B cell (primary cell): Measurements from ENCODE around the gene MSH3. TPM values are rescaled to one million over a fixed set of nuclear protein-coding genes. Genes with fewer than 3 reads are reported as not detected.

Experiments used
- ATAC-seq: fragments of 200-7000 bp; cut with Tn5 transposase; one replicate; pipeline ENCODE4 v1.10.0; 2021; ENCODE audit warnings: low read depth, mild to moderate bottlenecking, moderate number of reproducible peaks, moderate library complexity
- CTCF ChIA-PET: fragments of 350-600 bp; sonication (Branson Sonifier 250); formaldehyde crosslinking; loops from one replicate; lab custom pipeline; 2021; ENCODE audit warnings: antibody characterized with exemption, inconsistent platforms; lab: Charles Lee
- POLR2A ChIA-PET: fragments of 350-600 bp; sonication (Branson Sonifier 250); formaldehyde crosslinking; loops from one replicate; lab custom pipeline; 2021; ENCODE audit warnings: antibody characterized with exemption; lab: Charles Lee
- DNase-seq: peaks from one replicate; pipeline ENCODE4 v3.0.0; 2013
- H2AFZ ChIP-seq: 2 replicates; pipeline ENCODE4 v1.6.1; 2012; ENCODE audit warnings: mild to moderate bottlenecking, low read depth, low read length; ENCODE audit not compliant: insufficient read depth, poor library complexity, severe bottlenecking
- H3K27ac ChIP-seq, 2 donors: 1 replicate in 1 of 2; 2 replicates in 1 of 2; pipeline ENCODE4 v1.5.1; 2012 to 2013; ENCODE audit warnings: low read length in 2 of 2, mild to moderate bottlenecking in 2 of 2, moderate library complexity in 1 of 2
- H3K27me3 ChIP-seq, 4 experiments: fragments of 200-600 bp in 1 of 4; sonication (generic) in 1 of 4; replicated peaks in 1 of 4; 1 replicate in 2 of 4; 2 replicates in 2 of 4; pipeline versions ENCODE4 v1.6.1 to v1.7.0; 2013 to 2016; ENCODE audit warnings: low read length in 3 of 4, mild to moderate bottlenecking in 2 of 4, mixed read lengths in 1 of 4, moderate library complexity in 1 of 4; ENCODE audit not compliant: insufficient read depth in 4 of 4, control insufficient read depth in 3 of 4; ENCODE audit errors: control extremely low read depth in 1 of 4
- H3K36me3 ChIP-seq, 2 experiments: replicated peaks in 1 of 2; 1 replicate in 1 of 2; 2 replicates in 1 of 2; pipeline versions ENCODE4 v1.6.1 to v1.7.1; 2013; ENCODE audit warnings: low read length in 1 of 2; ENCODE audit not compliant: insufficient read depth in 2 of 2, control insufficient read depth in 1 of 2; ENCODE audit errors: control extremely low read depth in 1 of 2, extremely low read depth in 1 of 2
- H3K4me1 ChIP-seq, 2 donors: fragments of 200-600 bp in 1 of 2; sonication (generic) in 1 of 2; 1 replicate in 1 of 2; 2 replicates in 1 of 2; pipeline versions ENCODE4 v1.5.1 to v1.6.1; 2013 to 2017; ENCODE audit warnings: low read length in 2 of 2; ENCODE audit not compliant: control insufficient read depth in 2 of 2, insufficient read depth in 2 of 2
- H3K4me2 ChIP-seq: replicated peaks from 2 replicates; pipeline ENCODE3; 2012; ENCODE audit warnings: mild to moderate bottlenecking, low read depth, low read length; ENCODE audit not compliant: poor library complexity, severe bottlenecking
- H3K4me3 ChIP-seq, 5 experiments: fragments of 200-600 bp in 1 of 5; sonication (generic) in 1 of 5; 1 replicate in 3 of 5; 2 replicates in 2 of 5; pipeline versions ENCODE4 v1.5.1 to v1.7.0; 2011 to 2016; ENCODE audit warnings: low read length in 4 of 5, mild to moderate bottlenecking in 4 of 5, low read depth in 2 of 5, control low read depth in 1 of 5, moderate library complexity in 1 of 5; ENCODE audit not compliant: insufficient read depth in 1 of 5; ENCODE audit errors: control extremely low read depth in 1 of 5, extremely low read depth in 1 of 5
- H3K79me2 ChIP-seq: fragments of 200-600 bp; sonication (generic); one replicate; pipeline ENCODE4 v1.6.0; 2016; ENCODE audit warnings: low read length; ENCODE audit not compliant: control insufficient read depth, insufficient read depth
- H3K9ac ChIP-seq: fragments of 200-600 bp; sonication (generic); 2 replicates; pipeline ENCODE4 v1.6.1; 2017; ENCODE audit warnings: mild to moderate bottlenecking, low read length, moderate library complexity
- H3K9me3 ChIP-seq, 3 donors: one replicate each; pipeline versions ENCODE4 v1.6.1 to v1.7.1; 2013; ENCODE audit warnings: low read length in 2 of 3; ENCODE audit not compliant: control insufficient read depth in 2 of 3, insufficient read depth in 1 of 3; ENCODE audit errors: control extremely low read depth in 1 of 3
- H4K20me1 ChIP-seq: 2 replicates; pipeline ENCODE4 v1.6.0; 2012; ENCODE audit warnings: mild to moderate bottlenecking, low read length; ENCODE audit not compliant: insufficient read depth, control insufficient read depth, poor library complexity, severe bottlenecking
- H3K27ac Mint-ChIP-seq: one replicate; pipeline ENCODE4 v1.8.0; 2021; ENCODE audit warnings: mixed read lengths
- H3K27me3 Mint-ChIP-seq: one replicate; pipeline ENCODE4 v1.8.0; 2021; ENCODE audit warnings: mixed read lengths
- H3K4me1 Mint-ChIP-seq: one replicate; pipeline ENCODE4 v1.8.0; 2021; ENCODE audit warnings: mixed read lengths
- H3K4me3 Mint-ChIP-seq: one replicate; pipeline ENCODE4 v1.8.0; 2021; ENCODE audit warnings: mixed read lengths
- H3K9me3 Mint-ChIP-seq: one replicate; pipeline ENCODE4 v1.8.0; 2022; ENCODE audit warnings: mixed read lengths; ENCODE audit not compliant: insufficient read depth
- CTCF ChIP-seq: fragments of 200-600 bp; IDR thresholded peaks from one replicate; pipeline ENCODE4 v1.8.0; 2022; ENCODE audit warnings: antibody characterized with exemption, mild to moderate bottlenecking
- EZH2 ChIP-seq: IDR thresholded peaks from 2 replicates; pipeline ENCODE4 v1.6.1; 2012; ENCODE audit warnings: borderline replicate concordance, low read depth, mild to moderate bottlenecking, moderate library complexity, low read length; ENCODE audit not compliant: insufficient read depth, poor library complexity, severe bottlenecking
- WGBS: methylation state at CpG from one replicate; pipeline ENCODE4 v1.1.5; 2013; ENCODE audit warnings: missing lambda C conversion rate; ENCODE audit not compliant: insufficient coverage; 5-methylcytosine and 5-hydroxymethylcytosine counted together
- intact Hi-C: fragments of 100-400 bp; cut with micrococcal nuclease; formaldehyde crosslinking; loops from one replicate; pipeline ENCODE4 v1.10.0; 2022
- polyA plus RNA-seq: library from polyadenylated mRNA; depleted of rRNA; stranded (reverse); fragments of >200 nt; gene quantifications from 2 replicates; pipeline ENCODE4 v1.2.3, GENCODE V29; 2012
- total RNA-seq, 2 donors: library from RNA; stranded (reverse); fragments of 120-200 nt in 1 of 2; gene quantifications; 1 replicate in 1 of 2; 2 replicates in 1 of 2; pipeline versions ENCODE4 v1.2.3 to v1.2.4, GENCODE V29; 2013 to 2022

Gene MSH3
- total and polyA plus RNA-seq, 2 donors (not counting 1 experiment from before 2014, with no cell fraction given): 3.5 to 26.3 TPM

DNA sequence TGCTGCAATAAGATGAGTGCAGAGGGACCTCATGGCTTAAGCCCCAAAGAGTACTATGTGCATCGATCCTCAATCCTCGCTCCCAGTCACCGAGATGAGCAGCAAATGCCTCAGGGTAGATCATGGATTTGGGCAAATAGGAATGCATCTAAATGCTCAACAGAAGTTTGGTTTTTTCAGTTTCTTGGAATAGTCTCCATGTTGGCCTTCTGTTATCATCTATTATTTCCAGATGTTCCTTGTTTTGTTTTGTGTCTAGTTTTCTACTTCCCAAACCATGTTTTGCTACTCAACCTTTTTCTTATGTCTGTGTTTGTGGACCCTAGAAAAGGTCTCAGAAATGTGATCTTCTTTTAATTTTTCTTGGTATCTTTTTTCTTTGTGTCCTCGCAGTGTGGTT is 262.2 kb downstream of the MSH3 start:
- Histone ChIP-seq H3K4me2 (no peak overlapping the region), H3K27ac (no peak overlapping the region), H4K20me1 (no peaks in the 10 kb centered on the region), H3K36me3 (no peaks in the 10 kb centered on the region), H3K27me3 (no peaks in the 10 kb centered on the region), H3K79me2 (no peaks in the 10 kb centered on the region), H3K4me1 (no peaks in the 10 kb centered on the region), H3K4me3 (no peak overlapping the region), H2AFZ (no peak overlapping the region), H3K9me3 (peaks cover 0 to 2% (median 0%) of the 10 kb centered on the region in 3 donors), H3K9ac (no peak overlapping the region)
- Mint-ChIP-seq H3K9me3 (peaks cover 4% of the 10 kb centered on the region), H3K4me1 (no peaks in the 10 kb centered on the region), H3K27me3 (no peaks in the 10 kb centered on the region), H3K4me3 (no peak overlapping the region), H3K27ac (no peak overlapping the region)
- ChIA-PET CTCF (interaction anchor here (0.6 kb wide), 1 partner anchor 629 kb away, joined by 3 read pairs; no protein-coding TSS in a partner anchor), POLR2A (no interaction called here)
- DNase-seq (no peak), ATAC-seq (no peak)
- intact Hi-C loops: no loop called here
- TF ChIP-seq EZH2: no peak
- no peak for TF ChIP-seq CTCF
- 93% methylated on average over 3 of the region's 4 CpGs for WGBS

DNA sequence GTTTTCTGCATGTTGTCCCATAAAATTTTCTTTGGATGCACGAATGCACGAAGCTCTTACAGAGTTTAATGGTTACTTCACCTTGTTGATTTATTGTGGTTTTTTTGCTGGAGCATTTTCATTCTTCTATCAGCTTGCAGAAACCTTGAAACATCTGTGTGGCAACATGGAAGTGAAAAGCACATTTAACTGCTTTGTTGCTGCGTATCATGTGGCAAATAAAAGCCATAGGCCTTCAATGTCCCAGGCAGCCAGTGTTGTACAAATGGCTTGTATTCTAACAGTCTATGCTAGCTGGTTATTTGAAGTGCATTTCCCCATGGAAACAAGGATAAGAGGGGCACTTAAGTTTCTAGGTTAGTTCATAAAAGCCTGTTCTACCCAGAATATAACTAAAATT is 263.2 kb downstream of the MSH3 start:
- no peaks in the 10 kb centered on the region for H3K4me1 Mint-ChIP-seq
- no peaks in the 10 kb centered on the region for H3K79me2 ChIP-seq

More for the DNA sequence above, 263.2 kb downstream of the MSH3 start:
- Histone ChIP-seq H3K27me3 (no peaks in the 10 kb centered on the region), H3K4me2 (no peak overlapping the region), H3K36me3 (no peaks in the 10 kb centered on the region), H2AFZ (no peak overlapping the region), H3K9ac (no peak overlapping the region), H4K20me1 (no peaks in the 10 kb centered on the region), H3K4me1 (no peaks in the 10 kb centered on the region), H3K27ac (no peak overlapping the region), H3K4me3 (no peak overlapping the region), H3K9me3 (no peaks in the 10 kb centered on the region)
- ChIA-PET POLR2A (no interaction called here), CTCF (no interaction called here)
- no peak overlapping the region for H3K4me3 Mint-ChIP-seq
- no peak overlapping the region for H3K27ac Mint-ChIP-seq
- no peak for DNase-seq
- 54% methylated on average over 3 of the region's 3 CpGs for WGBS
- intact Hi-C loops: no loop called here
- TF ChIP-seq CTCF (no peak), EZH2 (no peak)
- no peak for ATAC-seq
- H3K27me3 Mint-ChIP-seq: no peaks in the 10 kb centered on the region
- no peaks in the 10 kb centered on the region for H3K9me3 Mint-ChIP-seq
